Endometrial microvascular endothelial cells (primary cell): Measurements from ENCODE around the gene DPYD. TPM values are rescaled to one million over a fixed set of nuclear protein-coding genes. Genes with fewer than 3 reads are reported as not detected.

Experiments
- in situ Hi-C: cut with HindIII; loops from 2 replicates; pipeline ENCODE4 v1.10.0; 2017; ENCODE audit warnings: low sequenced_read_pairs, low pct_unique_long_range_greater_than_20kb; ENCODE audit errors: inconsistent ontology term
- total RNA-seq: library from RNA; depleted of rRNA; stranded (reverse); fragments of >200 nt; gene quantifications from one replicate; pipeline ENCODE4 v1.2.3, GENCODE V29; 2015; ENCODE audit errors: inconsistent ontology term

The DPYD gene
- total RNA-seq, 1 donor from 2014 or later, result 39.4 TPM

DNA sequence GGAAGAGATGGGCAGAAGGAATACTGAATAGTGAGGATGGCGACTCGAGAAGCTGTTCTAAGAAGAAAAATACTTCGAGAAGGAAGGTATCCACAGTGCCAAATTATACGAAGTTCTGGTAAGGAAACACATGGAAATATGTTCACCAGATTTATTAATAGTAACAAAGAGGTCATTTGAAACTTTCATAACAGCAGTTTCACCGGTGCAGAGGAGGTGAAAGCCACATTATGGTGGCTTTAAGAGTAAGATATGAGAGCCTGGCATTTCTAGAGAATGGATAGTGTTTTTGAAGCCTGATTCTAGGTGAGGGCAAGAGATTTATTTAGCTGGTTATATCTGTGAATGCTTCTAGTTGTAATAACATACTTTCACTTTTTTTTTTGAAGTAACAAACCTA lies 56.2 kb downstream of the DPYD start:
- in situ Hi-C loops, result no loop called here

DNA sequence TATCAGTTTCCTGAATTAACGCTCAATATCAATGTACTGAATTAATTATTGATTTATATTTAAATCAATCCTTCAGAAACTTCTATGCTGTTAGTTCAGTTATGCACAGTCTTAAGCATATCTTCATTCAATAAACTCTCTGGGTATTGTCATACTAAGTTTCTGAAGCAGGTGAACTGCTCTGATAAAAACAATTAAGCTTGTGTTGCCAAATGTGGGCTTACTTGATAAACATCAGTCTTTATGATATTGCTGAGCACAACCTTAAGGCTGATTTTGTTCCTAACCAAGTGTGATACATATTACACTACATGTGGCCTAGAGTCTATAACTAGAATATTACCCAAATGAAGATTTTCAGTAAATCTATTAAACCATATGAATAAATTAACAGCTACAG lies 67.6 kb downstream of the DPYD start:
- in situ Hi-C loops, result no loop called here

DNA sequence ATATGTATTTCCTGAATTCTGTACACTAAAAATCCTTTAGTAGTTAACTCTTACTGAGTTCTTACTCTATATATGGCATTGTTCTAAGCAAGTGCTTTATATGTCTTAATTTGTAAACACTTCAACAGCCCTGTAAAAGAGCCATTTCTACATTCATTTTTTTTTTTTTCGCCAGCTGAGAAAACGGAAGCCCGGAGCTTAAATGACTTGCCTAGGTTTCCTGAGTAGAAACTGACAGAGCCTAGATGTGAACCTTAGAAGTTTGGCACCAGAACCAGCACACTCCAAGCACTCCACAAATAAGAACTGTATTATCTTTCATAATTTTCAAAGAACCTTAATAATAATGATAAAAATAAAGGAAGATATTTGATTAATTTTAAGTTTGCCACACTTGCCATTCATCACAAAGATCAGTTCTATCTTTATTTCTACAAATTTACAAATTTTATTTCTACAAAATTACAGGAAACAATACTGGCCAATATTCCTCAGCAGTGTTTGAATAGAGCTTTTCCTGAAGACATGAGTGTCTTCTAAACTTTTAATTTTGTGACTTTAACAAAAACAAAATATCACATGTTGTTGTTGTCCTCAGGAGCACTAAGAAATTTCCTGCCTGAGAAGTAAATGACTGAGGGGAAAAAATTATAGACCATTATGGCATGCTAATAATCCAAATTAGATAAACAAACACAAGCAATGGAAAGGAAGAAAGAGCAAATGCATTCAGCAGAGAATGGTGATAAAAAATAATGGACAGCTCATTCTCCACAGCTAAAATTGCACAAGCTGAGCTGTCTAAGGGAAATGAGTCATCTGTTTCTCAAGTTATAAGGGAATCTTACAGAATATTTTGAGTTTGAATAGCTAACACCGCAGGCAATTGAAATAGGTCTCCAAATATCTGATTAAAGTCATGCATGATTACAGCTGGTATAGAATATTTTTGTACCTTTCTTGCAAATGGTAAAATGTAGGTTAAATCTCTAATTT lies 71.2 kb downstream of the DPYD start:
- in situ Hi-C loops, result no loop called here

DNA sequence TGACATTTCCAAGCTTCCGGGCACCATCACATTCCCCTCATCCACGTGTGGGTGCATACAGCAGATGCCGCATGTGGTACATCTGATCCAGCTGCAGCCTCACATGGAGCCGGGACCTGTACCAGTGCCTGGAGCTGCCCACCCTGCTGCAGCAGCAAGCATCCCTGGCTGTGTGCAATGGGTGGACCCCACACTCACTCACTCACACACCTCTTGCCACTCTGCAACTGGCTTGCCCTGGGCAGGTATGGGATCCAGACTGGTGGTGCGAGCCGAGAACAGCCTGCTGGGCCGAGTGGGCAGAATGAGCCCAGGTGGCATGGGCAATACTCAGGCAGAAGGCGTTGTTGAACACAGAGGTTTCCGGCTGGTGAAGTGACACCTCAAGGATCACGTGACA lies 75.0 kb downstream of the DPYD start:
- in situ Hi-C loops, result no loop called here

DNA sequence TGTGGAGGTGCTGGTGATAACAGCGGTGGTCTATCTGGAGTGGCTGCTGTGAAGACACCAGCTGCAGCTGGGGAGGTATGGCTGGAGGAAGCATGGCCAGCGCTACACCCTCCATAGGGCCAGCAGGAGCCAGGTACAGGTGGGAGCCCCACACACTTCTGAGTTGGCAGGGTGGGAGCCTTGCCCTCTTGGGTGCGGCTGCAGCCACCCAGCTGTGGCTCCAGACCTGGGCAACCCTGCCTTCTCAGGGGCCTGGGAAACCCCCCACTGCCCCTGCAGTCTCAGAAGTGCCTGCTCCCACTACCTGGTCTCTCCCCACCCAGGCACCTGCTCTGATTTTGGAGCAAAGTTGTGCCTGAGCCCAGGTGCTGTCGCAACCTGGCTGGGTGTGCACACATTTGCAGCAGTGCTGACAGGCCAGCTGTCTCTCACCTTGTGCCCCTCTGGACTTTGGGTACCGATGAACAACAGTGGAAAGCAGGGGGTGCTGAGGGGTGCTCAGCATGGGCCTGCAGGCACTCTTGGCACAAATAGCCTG lies 76.2 kb downstream of the DPYD start:
- in situ Hi-C loops, result no loop called here

DNA sequence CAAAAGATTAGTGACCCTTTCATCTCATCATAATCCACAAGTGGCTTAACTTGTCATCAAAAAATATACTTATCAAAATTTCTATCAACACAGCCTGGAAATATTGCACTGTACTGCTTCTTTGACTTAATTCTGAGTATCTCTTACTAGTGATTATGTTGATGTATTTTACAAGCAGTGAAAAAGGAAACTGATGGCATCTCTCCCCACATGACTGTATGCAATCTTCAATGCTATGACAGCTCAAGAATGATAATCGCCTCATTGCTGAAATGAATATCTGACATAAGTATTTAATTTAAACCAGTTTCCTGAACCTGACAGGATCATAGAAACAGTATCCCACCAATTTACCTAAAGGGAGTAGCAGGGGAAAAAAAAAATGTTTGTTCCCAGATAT lies 79.5 kb downstream of the DPYD start:
- in situ Hi-C loops, result no loop called here

DNA sequence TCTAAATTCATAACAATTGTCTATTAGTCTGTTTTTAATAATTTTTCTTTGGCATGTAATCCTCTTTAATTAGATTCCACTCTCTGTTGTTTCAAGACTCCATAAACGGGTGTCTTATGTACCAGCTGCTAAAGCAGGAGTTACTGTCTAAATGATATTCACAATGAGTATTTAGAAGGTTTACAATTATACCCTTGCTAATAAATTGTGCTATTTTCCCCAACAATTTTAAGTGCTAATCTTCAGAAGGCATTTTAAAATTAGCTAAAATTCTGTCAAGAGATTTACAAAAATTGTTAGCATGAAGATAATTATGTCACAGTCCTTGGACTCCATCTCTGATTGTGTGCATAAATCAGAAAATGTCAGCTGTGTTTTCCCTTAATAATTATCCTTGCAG lies 83.7 kb downstream of the DPYD start:
- in situ Hi-C loops, result no loop called here

DNA sequence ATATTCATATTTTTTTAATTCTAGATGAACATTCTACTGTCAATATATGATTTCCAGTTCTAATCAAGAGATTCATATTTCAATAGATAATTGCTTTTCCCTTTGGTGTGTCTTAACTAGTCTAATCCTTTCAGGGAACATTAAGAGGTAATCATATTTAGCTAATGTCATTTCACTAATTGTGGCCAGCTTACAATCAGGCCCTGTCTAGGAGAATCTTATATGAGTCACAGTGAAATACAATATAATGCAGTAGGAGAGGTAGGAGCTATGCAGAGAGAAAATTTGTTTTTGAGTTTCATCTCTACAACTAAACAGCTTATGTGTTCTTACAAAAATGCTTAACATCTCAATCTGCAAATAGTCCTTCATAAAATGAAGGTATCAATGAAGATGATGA lies 85.9 kb downstream of the DPYD start:
- in situ Hi-C loops, result no loop called here

DNA sequence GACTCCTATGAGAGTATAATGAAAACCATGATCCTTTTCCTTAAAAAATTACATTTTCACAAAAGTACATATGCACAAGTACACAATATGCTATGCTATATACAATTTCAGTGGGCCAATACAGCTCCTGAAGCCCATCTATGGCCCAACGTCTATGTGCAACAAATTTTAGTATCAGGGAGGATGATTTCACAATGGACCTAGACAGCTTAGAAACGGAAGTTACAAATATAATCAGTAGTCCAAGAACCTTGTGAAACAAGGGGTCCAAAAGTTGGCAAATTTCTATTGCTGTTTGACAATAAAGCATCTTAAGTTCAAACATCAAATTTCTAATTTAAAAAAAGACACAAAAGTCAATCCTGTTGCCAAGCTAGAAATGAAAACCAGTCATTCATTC lies 87.0 kb downstream of the DPYD start:
- in situ Hi-C loops, result no loop called here

DNA sequence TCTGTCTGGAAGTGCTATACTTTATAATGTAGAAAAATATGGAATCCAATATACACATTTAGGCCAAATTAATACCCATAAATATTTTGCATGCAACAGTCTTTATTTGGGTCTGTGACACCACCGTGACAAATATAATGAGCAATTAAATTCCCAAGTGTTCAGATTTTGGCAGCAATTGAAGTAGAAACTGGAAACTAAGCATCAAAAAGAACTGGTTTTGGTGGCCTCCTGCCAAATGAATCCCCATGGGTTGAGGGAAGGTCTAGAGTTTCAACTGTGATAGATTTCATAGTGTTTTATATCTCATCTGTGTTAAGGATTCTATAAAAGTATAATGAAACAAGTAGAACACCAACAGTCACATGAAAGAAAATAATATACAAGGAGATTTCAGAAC lies 88.4 kb downstream of the DPYD start:
- in situ Hi-C loops, result no loop called here

DNA sequence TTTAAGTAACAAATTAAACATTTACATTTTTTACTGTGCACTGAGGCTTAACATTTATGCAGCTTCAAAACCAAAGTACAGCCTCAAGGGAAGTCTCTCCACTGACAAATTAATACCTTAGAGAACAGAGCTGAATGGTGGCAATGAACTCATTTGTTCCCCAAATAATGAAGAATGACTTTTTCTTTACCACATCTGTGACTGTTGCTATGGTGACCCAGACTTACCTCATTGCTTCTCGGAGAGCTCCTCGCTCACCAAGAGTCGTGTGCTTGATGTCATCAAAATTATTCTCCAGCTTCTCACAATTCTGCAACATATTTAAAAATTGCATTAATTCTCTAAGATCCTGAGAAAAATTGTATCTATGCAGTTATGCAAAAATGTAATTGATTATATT lies 92.9 kb downstream of the DPYD start:
- in situ Hi-C loops, result no loop called here

DNA sequence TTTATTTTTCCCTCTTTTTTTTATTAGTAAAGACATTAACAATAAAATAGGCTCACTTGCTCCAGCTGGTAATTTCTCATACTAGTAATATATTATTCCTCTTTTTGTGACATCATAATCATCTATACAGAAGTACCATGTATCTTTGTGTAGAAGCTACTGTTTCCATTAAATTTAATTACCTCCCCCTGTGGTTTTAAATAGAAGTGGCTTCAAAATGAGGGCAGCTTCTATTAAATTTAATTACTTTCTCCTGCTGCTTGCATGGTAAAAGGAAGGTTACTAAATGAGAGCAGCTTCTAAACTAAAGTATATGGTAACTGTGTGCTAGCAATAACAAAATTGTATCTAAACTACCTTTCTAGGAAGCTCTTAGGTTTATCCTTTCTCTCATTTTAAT lies 94.0 kb downstream of the DPYD start:
- in situ Hi-C loops, result no loop called here

DNA sequence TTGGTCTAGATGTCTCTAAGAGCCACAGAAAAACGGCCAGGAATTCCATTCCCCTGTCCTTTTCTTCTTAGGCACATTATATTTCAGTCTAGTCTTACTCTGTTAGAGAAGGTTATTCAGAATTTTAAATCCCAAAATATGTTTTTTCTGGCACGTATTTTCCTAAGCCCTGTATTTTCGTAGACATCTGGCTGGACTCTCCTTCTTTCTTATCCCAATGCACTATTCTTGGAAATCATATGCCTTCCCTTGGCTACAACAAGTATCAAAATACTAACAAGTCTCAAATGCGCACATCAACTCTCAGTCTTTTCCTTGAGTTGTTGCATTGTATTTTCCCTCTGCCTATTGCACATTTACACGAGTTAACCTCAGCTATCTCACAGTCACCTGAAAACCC lies 96.2 kb downstream of the DPYD start:
- in situ Hi-C loops, result no loop called here

DNA sequence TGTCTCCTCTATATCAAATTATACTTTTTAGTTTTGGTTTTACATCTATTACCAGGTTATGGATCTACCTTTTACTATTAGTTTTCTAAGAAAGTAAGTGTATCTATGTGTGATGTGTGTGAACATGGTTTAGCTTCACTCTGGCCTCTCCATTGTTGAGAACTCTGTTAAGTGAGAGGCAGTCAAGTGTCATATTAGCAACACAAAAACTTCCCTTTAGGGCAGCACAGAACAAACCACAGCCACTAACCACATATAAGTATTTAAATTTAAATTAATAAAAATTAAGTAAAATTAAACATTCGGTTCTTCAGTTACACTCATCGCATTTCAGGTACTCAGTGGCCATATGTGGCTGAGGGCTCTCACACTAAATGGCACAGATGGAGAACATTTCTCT lies 96.6 kb downstream of the DPYD start:
- in situ Hi-C loops, result no loop called here

DNA sequence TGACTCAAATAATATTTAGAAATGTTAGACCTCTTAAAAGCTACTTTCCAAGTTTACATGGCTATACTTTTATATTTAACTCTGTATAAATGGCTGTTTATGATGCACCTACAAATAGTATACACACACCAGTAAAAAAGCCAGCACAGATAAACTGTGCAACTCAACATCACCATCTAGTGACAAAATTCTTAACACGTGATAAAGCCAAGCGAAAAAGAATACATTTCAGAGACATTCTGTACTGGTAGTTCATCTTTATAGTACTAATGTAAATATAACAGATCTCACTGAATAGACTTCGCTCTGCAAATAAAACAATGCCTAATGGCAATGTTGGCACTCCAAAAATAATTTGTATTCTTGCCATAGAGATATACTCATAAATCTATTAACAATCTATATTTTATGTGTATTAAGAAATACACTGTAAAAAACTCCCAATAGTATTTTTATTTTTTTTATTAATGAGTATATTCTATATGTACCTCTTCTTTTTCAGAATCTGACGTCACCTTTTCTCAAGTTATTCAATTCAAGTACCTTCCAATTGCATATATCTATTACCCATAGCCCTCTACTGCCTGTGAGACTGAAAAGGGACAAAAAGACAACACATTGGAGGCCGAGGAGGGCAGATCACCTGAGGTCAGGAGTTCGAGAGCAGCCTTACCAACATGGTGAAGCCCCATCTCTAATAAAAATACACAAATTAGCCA lies 100.2 kb downstream of the DPYD start:
- in situ Hi-C loops, result no loop called here

DNA sequence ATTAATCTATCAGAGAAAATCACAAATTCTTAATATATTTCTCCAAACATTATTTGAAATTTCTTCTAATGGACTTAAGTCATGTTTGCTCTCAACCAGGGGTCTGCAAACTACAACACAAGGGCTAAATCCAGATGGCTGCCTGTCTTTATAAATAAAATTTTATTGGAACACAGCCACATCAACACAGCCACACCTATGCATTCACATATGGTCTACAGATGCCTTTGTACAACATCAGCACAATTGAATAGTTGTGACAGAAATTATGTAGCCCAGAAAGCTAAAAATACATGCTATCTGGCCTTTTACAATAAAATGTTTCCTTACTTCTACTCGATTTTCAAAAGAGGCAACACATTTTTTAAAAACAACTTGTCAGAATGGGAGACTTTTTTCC lies 103.9 kb downstream of the DPYD start:
- in situ Hi-C loops, result no loop called here

DNA sequence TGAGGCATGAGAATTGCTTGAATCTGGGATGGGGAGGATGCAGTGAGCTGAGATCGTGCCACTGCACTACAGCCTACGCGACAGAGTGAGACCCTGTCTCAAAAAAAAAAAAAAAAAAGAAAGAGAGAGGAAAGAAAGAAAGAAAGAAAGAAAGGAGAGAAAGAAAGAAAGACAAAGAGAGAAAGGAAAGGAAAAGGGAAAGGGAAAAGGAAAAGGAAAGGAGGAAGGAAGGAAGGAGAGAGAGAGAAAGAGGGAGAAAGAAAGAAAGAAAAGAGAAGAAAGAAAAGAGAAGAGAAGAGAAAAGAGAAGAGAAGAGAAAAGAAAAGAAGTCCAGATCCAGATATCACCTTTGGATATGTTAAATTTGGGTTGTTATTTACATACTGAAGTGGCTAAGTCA lies 106.0 kb downstream of the DPYD start:
- in situ Hi-C loops, result no loop called here

DNA sequence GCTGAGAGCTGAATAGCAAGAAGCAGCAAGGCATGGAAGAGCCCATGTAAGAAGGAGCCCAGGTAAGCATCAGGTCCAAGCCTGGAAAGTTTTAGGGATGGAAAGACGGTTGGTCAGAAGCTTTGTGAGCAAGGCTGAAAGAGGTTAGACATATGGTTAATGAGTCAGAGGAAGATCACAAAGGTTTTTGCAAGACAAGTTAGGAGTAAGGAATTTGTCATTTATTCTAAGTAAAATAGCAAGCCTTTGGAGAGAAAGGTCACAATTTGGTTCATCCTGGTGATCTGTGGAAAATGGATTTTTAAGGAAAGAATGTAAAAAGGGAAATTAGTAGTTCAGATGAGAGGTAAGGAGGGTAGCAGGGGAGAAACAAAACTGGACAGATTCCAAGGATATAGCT lies 106.7 kb downstream of the DPYD start:
- in situ Hi-C loops, result no loop called here

DNA sequence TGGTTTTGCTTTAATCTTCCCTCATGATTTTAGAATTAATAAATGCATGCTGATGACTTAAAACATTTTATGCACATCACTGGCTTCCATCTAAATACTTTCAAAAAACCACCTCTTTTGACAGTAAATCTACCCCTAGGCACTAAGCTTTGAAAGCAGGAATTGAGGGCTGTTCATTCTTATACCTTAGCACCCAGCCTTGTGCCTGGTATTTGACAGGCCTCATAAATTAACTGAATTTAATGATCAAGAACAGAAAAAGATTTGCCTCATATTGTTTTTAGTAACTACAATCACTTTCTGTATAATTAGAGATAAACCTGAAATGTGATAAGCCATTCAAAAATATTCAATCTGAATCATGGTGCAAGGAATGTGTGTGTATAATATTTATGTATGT lies 108.8 kb downstream of the DPYD start:
- in situ Hi-C loops, result no loop called here

DNA sequence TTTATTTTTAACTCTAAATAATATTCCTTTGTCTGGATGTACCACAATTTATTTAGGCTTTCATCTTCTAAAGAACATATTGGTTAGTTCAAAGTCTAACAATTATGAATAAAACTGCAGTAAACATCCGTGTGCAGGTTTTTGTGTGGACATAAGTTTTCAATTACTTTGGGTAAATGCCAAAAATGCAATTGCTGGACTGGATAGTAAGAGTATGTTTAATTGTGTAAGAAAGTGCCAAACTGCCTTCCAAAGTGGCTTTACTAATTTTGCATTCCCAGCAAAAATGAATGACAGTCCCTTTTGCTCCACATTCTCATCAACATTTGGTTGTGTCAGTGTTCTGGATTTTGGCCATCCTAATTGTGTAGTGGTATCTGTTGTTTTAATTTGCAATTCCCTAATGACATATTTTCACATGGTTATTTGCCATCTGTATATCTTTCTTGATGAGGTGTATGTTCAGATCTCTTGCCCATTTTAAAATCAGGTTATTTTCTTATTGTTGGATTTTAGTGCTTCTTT lies 113.8 kb downstream of the DPYD start:
- in situ Hi-C loops, result no loop called here
